Airway epithelial cell (primary cell): ENCODE measurements around the gene NAT8. TPM values are rescaled to one million over a fixed set of nuclear protein-coding genes. Genes with fewer than 3 reads are reported as not detected.

Experiments
- total RNA-seq: library from RNA; depleted of rRNA; stranded (reverse); fragments of >200 nt; gene quantifications from 2 replicates; pipeline ENCODE4 v1.2.3, GENCODE V29; 2015

Gene NAT8, protein sequence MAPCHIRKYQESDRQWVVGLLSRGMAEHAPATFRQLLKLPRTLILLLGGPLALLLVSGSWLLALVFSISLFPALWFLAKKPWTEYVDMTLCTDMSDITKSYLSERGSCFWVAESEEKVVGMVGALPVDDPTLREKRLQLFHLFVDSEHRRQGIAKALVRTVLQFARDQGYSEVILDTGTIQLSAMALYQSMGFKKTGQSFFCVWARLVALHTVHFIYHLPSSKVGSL
- not detected in 2 replicates for total RNA-seq

DNA sequence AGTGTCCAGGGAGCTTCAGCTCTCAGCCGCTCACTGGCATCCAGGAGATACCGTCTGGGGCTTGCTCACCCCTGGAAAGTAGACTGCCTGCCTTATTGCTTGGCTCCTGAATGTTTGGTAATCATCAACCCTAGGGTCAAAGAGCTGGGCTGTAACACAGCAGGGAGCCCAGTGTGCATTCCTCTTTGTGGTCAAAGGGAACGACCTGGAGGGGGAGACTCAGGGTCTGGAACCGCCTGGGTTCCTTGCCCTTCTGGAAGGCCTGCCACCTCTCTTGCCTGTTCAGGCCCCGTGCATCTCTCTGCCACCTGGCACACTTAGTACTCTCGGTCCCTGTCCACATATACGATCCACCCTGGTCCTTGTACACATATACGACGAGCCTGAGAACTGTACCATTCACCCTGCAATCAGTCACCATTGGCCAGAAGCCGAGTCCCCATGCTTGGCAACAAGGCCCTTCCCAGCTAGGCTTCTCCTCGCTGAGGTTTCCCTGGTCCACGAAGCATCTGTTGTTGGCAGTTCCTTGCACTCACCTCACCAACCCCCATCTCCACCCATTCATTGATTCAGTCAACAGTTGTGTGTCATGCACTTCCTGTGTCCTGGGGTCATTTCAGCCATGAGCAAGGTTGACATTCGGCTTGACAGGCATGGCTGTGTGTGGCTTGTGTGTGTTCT lies at the start of gene NAT8:
NAT8 (minus strand) TSS at position 85 of the 681 bp plus-strand sequence. CDS start 794 bp downstream, outside the sequence.

Other genes with a start within 250 kb of the NAT8 start
- 35.1 and 36.7 TPM in 2 replicates for gene TPRKB, start 94.9 kb upstream of the NAT8 start, total RNA-seq
- gene DUSP11, start 137.7 kb upstream of the NAT8 start, total RNA-seq = 44.3 and 45.9 TPM in 2 replicates
- gene C2orf78, start 141.8 kb upstream of the NAT8 start, total RNA-seq = not detected in 2 replicates
- 31.4 and 49.6 TPM in 2 replicates for gene STAMBP, start 186.5 kb upstream of the NAT8 start, total RNA-seq